Aortic smooth muscle cell (primary cell): ENCODE data around the gene SERPINB4. TPM values are rescaled to one million over a fixed set of nuclear protein-coding genes. Genes with fewer than 3 reads are reported as not detected.

Experiments
- total RNA-seq: library from RNA; depleted of rRNA; stranded (reverse); fragments of >200 nt; gene quantifications from 2 replicates; pipeline ENCODE4 v1.2.3, GENCODE V29; 2014

SERPINB4 gene
- total RNA-seq = not detected in 2 replicates

GRCh38 chr18:63644142-63644541 lies at the start of gene SERPINB4:
SERPINB4 (minus strand) TSS chr18:63644256; CDS start chr18:63643577, 679 bp downstream.

GRCh38 chr18:63661750-63662149 lies 17.7 kb upstream of the SERPINB4 start, which contains the start of gene SERPINB3:
SERPINB3 (minus strand) TSS chr18:63661893; CDS start chr18:63661216, 677 bp downstream.

Other genes with a start within 250 kb of the SERPINB4 start
- 42.5 and 47.8 TPM in 2 replicates for gene VPS4B, start 221.8 kb downstream of the SERPINB4 start, total RNA-seq
- not detected in 2 replicates for gene SERPINB5, start 167.3 kb downstream of the SERPINB4 start, total RNA-seq
- gene SERPINB12, start 101.9 kb downstream of the SERPINB4 start, total RNA-seq = not detected in 2 replicates
- not detected in 2 replicates for gene SERPINB13, start 56.9 kb downstream of the SERPINB4 start, total RNA-seq
- not detected in 2 replicates for gene SERPINB3, start 17.6 kb upstream of the SERPINB4 start, total RNA-seq
- not detected in 2 replicates for gene SERPINB11, start 58.7 kb upstream of the SERPINB4 start, total RNA-seq
- not detected in 2 replicates for gene SERPINB7, start 131.2 kb upstream of the SERPINB4 start, total RNA-seq
- gene SERPINB2, start 243.4 kb upstream of the SERPINB4 start, total RNA-seq = 2.4 and 19.8 TPM in 2 replicates